GM18498 (cell line): ENCODE data around the gene GALP.
"Not testable (repeated sequence)": the region's sequence is repeated elsewhere in the genome, so short reads cannot be mapped to it uniquely, and the experiment has no call there.

ENCODE experiments used
- ATAC-seq: cut with Tn5 transposase; IDR thresholded peaks from one replicate; pipeline ENCODE4 v1.9.1; 2021; ENCODE audit warnings: mild to moderate bottlenecking, moderate library complexity; ENCODE audit not compliant: unreplicated experiment

Gene GALP

GRCh38 chr19:56177564-56178243, 1.9 kb downstream of the GALP start:
- no peak for ATAC-seq

DNA sequence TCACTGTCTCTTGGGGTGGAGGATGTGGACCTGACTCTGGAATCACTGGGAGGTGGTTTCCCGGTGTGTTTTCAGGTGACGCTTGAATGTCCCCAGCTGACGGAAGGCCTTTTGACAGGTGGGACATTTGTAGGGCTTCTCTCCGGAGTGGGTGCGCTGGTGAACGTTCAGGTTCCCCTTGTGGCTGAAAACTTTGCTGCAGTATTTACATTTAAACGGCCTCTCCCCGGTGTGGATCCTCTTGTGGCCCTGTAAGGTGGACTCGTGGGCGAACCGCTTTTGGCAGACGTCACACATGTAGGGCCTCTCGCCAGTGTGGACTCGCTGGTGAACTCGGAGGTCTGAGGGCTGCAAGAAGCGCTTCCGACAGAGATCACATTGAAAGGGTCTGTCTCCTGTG, 14.0 kb downstream of the GALP start:
- ATAC-seq = no peak

DNA sequence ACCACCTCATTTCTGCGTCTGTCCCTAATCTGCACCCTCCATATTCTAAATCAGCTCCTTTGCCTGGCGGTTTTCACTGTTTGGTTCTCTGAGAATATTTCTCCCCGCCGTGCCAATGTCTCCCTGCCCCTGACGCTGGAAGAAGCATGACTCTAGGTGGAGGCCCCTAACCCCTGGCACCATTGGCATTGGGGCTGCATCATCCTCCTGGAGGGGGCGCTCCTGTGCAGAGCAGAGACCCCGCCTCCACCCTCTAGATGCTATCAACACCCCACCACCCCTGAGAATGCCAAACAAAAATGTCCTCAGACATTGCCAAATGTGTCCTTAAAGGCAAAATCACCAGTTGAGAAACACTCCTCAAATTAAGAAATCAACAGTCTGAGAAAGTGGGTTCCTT, 15.3 kb downstream of the GALP start:
- ATAC-seq = no peak

- no peak for ATAC-seq
These were observed 15.9 kb downstream of the GALP start for GRCh38 chr19:56191711-56192110.

DNA sequence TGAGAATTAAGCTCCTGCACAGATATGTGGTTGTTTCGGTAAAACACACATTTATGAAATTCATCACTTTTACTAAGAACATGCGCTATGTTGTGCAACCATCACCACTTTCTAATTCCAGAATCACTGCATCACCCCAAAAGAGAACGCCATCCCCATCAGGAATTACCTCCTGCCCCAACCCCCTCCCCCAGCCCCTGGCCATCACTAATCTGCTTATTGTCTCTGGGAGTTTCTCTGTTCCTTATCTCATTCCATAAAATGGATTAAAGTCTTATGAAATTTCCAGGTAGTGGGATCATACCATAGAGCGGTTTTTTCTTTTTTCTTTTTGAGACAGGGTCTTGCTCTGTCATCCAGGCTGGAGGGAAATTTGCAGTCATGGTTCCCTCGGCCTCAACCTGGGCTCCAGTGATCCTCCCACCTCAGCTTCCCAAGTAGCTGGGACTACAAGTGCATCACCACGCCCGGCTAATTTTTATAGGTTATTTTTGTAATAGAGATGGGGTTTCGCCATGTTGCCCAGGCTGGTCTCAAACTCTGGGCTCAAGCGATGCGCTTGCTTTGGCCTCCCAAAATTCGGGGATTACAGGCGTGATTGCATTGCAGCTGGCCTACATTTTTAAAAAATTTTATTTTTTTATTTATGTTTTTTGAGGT, 18.3 kb downstream of the GALP start:
- ATAC-seq = no peak

DNA sequence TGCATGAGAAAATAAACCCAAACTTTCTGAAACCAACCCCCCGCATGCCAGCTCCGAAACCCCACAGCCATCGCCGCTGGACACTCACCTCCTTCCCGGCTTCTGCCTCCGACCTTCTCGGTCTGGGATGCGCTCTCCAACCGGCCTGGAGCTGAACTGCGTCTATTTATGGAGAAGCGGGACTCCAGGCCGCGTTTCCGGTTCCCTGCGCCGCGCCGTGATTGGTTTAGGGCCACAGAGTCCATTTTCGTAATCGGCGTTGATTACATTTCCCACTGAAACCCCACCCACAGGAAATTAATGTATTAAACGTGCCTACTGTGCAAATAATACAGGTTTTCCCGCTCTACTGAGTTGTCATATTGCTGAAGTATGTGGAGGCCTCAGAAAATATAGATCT, 21.8 kb downstream of the GALP start, which contains the start of gene ZSCAN5B:
TSS of gene ZSCAN5B (minus strand) at position 138 of the 400 bp plus-strand sequence. CDS start 4,731 bp downstream, outside the sequence.
- not testable (repeated sequence) for ATAC-seq

- no peak for ATAC-seq
These were observed 23.9 kb downstream of the GALP start for GRCh38 chr19:56199687-56200086.

DNA sequence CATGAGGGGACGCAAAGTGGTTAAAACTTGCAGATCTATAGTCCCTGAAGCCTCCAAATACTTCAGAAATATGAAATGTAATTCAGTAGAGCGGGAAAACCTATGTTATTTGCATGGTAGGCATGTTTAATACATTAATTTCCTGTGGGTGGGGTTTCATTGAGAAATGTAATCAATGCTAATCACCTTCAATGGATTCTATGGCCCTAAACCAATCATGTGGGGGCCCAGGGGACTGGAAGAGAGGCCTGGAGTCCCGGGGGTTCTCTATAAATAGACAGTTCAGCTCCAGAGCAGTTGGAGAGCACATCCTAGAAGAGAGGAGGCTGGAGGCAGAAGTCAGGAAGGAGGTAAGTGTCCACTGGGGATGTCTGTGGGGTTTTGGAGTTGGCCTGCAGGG, 26.2 kb downstream of the GALP start, which contains the start of gene ZSCAN5C:
TSS of gene ZSCAN5C (plus strand) at position 301 of the 400 bp plus-strand sequence. CDS start 3,641 bp downstream, outside the sequence.
- no peak for ATAC-seq

DNA sequence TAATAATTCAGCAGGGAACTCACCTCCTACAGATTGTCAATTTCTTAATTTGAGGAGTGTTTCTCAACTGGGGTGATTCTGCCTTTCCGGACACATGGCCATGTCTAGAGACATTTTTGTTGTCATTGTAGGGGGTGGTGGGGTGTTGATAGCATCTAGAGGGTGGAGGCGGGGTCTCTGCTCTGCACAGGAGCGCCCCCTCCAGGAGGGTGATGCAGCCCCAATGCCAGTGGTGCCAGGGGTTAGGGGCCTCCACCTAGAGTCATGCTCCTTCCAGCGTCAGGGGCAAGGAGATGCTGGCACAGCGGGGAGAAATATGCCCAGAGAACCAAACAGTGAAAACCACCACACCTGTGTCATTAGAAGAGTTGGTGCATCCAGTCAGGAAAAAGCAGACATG, 31.8 kb downstream of the GALP start:
- ATAC-seq = not testable (repeated sequence)

DNA sequence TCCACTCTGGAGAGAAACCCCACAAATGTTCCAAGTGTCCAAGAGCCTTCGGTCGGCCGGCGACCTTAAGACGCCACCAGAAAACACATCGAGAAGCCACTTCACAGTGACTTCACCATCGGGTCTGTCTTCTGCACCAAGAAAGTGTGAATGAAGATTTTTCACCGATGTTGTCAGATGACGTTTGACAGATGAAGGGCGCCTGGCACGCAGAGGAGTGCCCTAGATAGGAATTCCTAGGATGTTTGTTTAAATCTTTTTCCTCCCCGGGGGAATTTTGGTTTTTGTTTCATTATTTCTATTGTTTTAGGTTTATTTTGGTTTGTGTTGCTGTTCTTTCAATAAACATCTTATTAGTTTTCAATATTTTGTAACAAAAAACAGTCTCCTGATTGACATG, 33.3 kb downstream of the GALP start:
- ATAC-seq = no peak

DNA sequence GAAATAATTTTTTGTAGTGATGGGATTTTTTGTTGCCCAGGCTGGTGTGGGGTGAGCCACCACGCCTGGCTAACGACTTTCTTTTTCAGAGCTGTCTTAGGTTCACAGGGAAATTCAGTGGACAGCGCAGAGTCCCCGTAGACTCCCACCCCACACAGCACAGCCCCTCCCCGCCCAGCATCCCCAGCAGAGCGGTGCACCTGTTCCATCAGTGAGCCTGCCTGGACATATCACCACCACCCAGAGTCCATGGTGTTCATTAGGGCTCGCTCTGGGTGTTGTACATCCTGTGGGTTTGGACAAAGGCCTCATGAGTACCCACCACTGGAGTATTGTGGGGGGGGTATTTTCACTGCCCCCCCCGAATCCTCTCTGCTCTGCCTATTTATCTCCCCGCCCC, 34.2 kb downstream of the GALP start:
- ATAC-seq = not testable (repeated sequence)

DNA sequence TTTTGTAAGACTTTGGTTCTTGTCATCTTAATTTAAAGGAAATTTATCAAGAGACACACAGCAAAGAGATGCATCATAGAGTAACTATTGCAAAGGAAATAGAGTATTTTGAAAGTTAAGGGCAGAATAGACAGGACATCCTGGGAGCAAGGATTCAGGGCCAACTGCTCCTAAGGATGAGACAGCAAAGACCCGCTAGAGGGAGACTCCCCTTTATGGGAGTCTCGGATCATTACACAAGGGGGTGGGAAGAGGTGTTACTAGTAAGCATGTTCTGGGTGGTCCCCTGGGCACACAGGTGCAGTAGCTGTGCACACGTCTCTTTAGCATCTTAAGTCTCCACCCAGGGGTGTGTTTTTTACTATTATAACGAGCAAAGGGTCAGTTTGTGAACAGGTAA, 35.9 kb downstream of the GALP start:
- ATAC-seq = no peak

DNA sequence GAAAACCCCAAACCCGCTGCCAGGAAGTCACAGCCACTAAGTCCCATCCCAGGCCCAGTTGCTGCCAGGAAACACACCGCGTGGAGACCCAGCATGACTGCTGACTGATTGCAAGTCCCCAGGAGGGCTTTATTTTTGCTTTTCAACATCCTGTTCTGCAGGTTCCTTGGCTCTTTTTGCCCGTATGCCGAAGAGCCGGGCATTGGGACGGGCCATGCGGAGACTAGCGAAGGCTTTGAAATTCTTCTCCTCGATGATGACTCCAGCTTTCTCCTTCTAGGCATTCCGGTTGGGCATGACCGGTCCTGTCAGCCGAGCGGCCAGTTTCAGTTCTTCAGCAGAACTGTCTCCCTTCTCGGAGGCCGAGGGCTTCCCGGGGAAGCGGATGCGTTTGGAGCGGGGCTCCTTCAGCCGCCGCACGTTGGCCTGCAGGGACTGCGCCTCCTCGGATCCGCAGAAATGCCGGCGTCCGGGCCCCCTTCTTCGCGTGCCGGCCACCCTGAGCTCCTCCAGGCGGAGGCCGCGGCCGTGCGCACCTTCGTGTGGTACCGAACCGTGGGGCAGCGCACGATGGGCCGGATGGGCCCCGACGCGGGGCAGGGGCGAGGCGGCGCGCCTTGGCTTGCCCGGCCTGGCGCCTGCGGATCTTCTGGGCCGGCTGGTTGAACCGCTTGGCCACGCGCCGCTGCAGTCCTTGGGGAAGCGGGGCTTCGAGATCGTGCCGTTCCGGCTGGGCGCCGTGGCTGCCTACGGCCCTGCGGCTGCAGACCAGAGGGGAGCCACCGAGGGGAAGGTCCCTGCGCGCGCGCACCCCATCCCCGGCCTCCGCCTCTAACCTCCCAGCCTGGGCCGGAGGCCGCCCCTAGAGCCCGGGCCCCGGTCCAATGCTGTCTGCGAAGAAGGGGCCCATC, 41.5 kb downstream of the GALP start:
- no peak for ATAC-seq

DNA sequence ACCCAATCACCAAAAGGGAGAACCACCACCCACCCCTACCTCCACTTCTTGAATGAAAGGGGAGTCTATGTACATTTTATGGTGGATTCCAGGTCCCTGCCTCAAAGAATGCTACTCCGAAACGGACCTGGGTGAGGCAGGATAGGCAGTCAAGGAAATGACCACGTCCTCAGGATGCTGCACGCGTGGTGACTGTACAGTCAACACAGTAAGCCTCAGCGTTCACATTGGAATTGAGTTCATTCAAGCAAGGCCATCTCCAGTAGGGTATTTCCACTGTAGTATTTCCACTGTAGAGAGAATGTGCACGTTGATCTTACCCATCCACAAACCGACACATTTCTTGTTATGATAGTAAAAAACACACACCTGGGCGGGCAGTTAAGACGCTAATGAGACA, 43.2 kb downstream of the GALP start:
- no peak for ATAC-seq

- not testable (repeated sequence) for ATAC-seq
These were observed 45.6 kb downstream of the GALP start for GRCh38 chr19:56221442-56221841.

- ATAC-seq = no peak
These were observed 46.0 kb downstream of the GALP start for GRCh38 chr19:56221851-56222250.

DNA sequence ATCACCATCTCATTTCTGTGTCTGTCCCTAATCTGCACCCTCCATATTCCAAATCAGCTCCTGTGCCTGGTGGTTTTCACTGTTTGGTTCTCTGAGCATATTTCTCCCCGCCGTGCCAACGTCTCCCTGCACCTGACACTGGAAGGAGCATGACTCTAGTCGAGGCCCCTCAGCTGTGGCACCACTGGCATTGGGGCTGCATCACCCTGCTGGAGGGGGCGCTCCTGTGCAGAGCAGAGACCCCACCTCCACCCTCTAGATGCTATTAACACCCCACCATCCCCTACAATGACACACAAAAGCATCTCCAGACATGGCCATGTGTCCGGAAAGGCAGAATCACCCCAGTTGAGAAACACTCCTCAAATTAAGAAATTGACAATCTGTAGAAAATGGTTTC, 47.1 kb downstream of the GALP start:
- ATAC-seq = no peak

- ATAC-seq = no peak
These were observed 47.7 kb downstream of the GALP start for GRCh38 chr19:56223481-56223880.
